B cell (primary cell): ENCODE data around the gene LCMT2. TPM values are rescaled to one million over a fixed set of nuclear protein-coding genes. Genes with fewer than 3 reads are reported as not detected.

Experiments used
- ATAC-seq: fragments of 200-7000 bp; cut with Tn5 transposase; one replicate; pipeline ENCODE4 v1.10.0; 2021; ENCODE audit warnings: low read depth, mild to moderate bottlenecking, moderate number of reproducible peaks, moderate library complexity
- CTCF ChIA-PET: fragments of 350-600 bp; sonication (Branson Sonifier 250); formaldehyde crosslinking; loops from one replicate; lab custom pipeline; 2021; ENCODE audit warnings: antibody characterized with exemption, inconsistent platforms; lab: Charles Lee
- POLR2A ChIA-PET: fragments of 350-600 bp; sonication (Branson Sonifier 250); formaldehyde crosslinking; loops from one replicate; lab custom pipeline; 2021; ENCODE audit warnings: antibody characterized with exemption; lab: Charles Lee
- DNase-seq: peaks from one replicate; pipeline ENCODE4 v3.0.0; 2013
- H2AFZ ChIP-seq: 2 replicates; pipeline ENCODE4 v1.6.1; 2012; ENCODE audit warnings: mild to moderate bottlenecking, low read depth, low read length; ENCODE audit not compliant: insufficient read depth, poor library complexity, severe bottlenecking
- H3K27ac ChIP-seq, 2 donors: 1 replicate in 1 of 2; 2 replicates in 1 of 2; pipeline ENCODE4 v1.5.1; 2012 to 2013; ENCODE audit warnings: low read length in 2 of 2, mild to moderate bottlenecking in 2 of 2, moderate library complexity in 1 of 2
- H3K27me3 ChIP-seq, 4 experiments: fragments of 200-600 bp in 1 of 4; sonication (generic) in 1 of 4; replicated peaks in 1 of 4; 1 replicate in 2 of 4; 2 replicates in 2 of 4; pipeline versions ENCODE4 v1.6.1 to v1.7.0; 2013 to 2016; ENCODE audit warnings: low read length in 3 of 4, mild to moderate bottlenecking in 2 of 4, mixed read lengths in 1 of 4, moderate library complexity in 1 of 4; ENCODE audit not compliant: insufficient read depth in 4 of 4, control insufficient read depth in 3 of 4; ENCODE audit errors: control extremely low read depth in 1 of 4
- H3K36me3 ChIP-seq, 2 experiments: replicated peaks in 1 of 2; 1 replicate in 1 of 2; 2 replicates in 1 of 2; pipeline versions ENCODE4 v1.6.1 to v1.7.1; 2013; ENCODE audit warnings: low read length in 1 of 2; ENCODE audit not compliant: insufficient read depth in 2 of 2, control insufficient read depth in 1 of 2; ENCODE audit errors: control extremely low read depth in 1 of 2, extremely low read depth in 1 of 2
- H3K4me1 ChIP-seq, 2 donors: fragments of 200-600 bp in 1 of 2; sonication (generic) in 1 of 2; 1 replicate in 1 of 2; 2 replicates in 1 of 2; pipeline versions ENCODE4 v1.5.1 to v1.6.1; 2013 to 2017; ENCODE audit warnings: low read length in 2 of 2; ENCODE audit not compliant: control insufficient read depth in 2 of 2, insufficient read depth in 2 of 2
- H3K4me2 ChIP-seq: replicated peaks from 2 replicates; pipeline ENCODE3; 2012; ENCODE audit warnings: mild to moderate bottlenecking, low read depth, low read length; ENCODE audit not compliant: poor library complexity, severe bottlenecking
- H3K4me3 ChIP-seq, 5 experiments: fragments of 200-600 bp in 1 of 5; sonication (generic) in 1 of 5; 1 replicate in 3 of 5; 2 replicates in 2 of 5; pipeline versions ENCODE4 v1.5.1 to v1.7.0; 2011 to 2016; ENCODE audit warnings: low read length in 4 of 5, mild to moderate bottlenecking in 4 of 5, low read depth in 2 of 5, control low read depth in 1 of 5, moderate library complexity in 1 of 5; ENCODE audit not compliant: insufficient read depth in 1 of 5; ENCODE audit errors: control extremely low read depth in 1 of 5, extremely low read depth in 1 of 5
- H3K79me2 ChIP-seq: fragments of 200-600 bp; sonication (generic); one replicate; pipeline ENCODE4 v1.6.0; 2016; ENCODE audit warnings: low read length; ENCODE audit not compliant: control insufficient read depth, insufficient read depth
- H3K9ac ChIP-seq: fragments of 200-600 bp; sonication (generic); 2 replicates; pipeline ENCODE4 v1.6.1; 2017; ENCODE audit warnings: mild to moderate bottlenecking, low read length, moderate library complexity
- H3K9me3 ChIP-seq, 3 donors: one replicate each; pipeline versions ENCODE4 v1.6.1 to v1.7.1; 2013; ENCODE audit warnings: low read length in 2 of 3; ENCODE audit not compliant: control insufficient read depth in 2 of 3, insufficient read depth in 1 of 3; ENCODE audit errors: control extremely low read depth in 1 of 3
- H4K20me1 ChIP-seq: 2 replicates; pipeline ENCODE4 v1.6.0; 2012; ENCODE audit warnings: mild to moderate bottlenecking, low read length; ENCODE audit not compliant: insufficient read depth, control insufficient read depth, poor library complexity, severe bottlenecking
- H3K27ac Mint-ChIP-seq: one replicate; pipeline ENCODE4 v1.8.0; 2021; ENCODE audit warnings: mixed read lengths
- H3K27me3 Mint-ChIP-seq: one replicate; pipeline ENCODE4 v1.8.0; 2021; ENCODE audit warnings: mixed read lengths
- H3K4me1 Mint-ChIP-seq: one replicate; pipeline ENCODE4 v1.8.0; 2021; ENCODE audit warnings: mixed read lengths
- H3K4me3 Mint-ChIP-seq: one replicate; pipeline ENCODE4 v1.8.0; 2021; ENCODE audit warnings: mixed read lengths
- H3K9me3 Mint-ChIP-seq: one replicate; pipeline ENCODE4 v1.8.0; 2022; ENCODE audit warnings: mixed read lengths; ENCODE audit not compliant: insufficient read depth
- CTCF ChIP-seq: fragments of 200-600 bp; IDR thresholded peaks from one replicate; pipeline ENCODE4 v1.8.0; 2022; ENCODE audit warnings: antibody characterized with exemption, mild to moderate bottlenecking
- EZH2 ChIP-seq: IDR thresholded peaks from 2 replicates; pipeline ENCODE4 v1.6.1; 2012; ENCODE audit warnings: borderline replicate concordance, low read depth, mild to moderate bottlenecking, moderate library complexity, low read length; ENCODE audit not compliant: insufficient read depth, poor library complexity, severe bottlenecking
- WGBS: methylation state at CpG from one replicate; pipeline ENCODE4 v1.1.5; 2013; ENCODE audit warnings: missing lambda C conversion rate; ENCODE audit not compliant: insufficient coverage; 5-methylcytosine and 5-hydroxymethylcytosine counted together
- intact Hi-C: fragments of 100-400 bp; cut with micrococcal nuclease; formaldehyde crosslinking; loops from one replicate; pipeline ENCODE4 v1.10.0; 2022
- polyA plus RNA-seq: library from polyadenylated mRNA; depleted of rRNA; stranded (reverse); fragments of >200 nt; gene quantifications from 2 replicates; pipeline ENCODE4 v1.2.3, GENCODE V29; 2012
- total RNA-seq, 2 donors: library from RNA; stranded (reverse); fragments of 120-200 nt in 1 of 2; gene quantifications; 1 replicate in 1 of 2; 2 replicates in 1 of 2; pipeline versions ENCODE4 v1.2.3 to v1.2.4, GENCODE V29; 2013 to 2022

LCMT2 gene
- total and polyA plus RNA-seq, 2 donors (not counting 1 experiment from before 2014, with no cell fraction given), result 7.5 to 12.8 TPM

GRCh38 chr15:43281926-43282602 is 48.3 kb downstream of the LCMT2 start:
- H3K27me3 Mint-ChIP-seq, result no peaks in the 10 kb centered on the region
- CTCF ChIA-PET, result interaction anchor here (0.6 to 10.8 kb wide), 3 partner anchors 12 to 214 kb away, joined by 4 to 549 read pairs (median 5); partner anchors contain the start of gene EPB42

More at GRCh38 chr15:43281926-43282602, 48.3 kb downstream of the LCMT2 start:
- Histone ChIP-seq H3K79me2 (no peaks in the 10 kb centered on the region), H3K4me1 (peaks cover 11 to 12% of the 10 kb centered on the region in 2 donors), H3K27me3 (peaks cover 0 to 8% (median 0%) of the 10 kb centered on the region in 4 experiments), H3K9ac (no peak overlapping the region), H4K20me1 (no peaks in the 10 kb centered on the region), H3K4me2 (no peak overlapping the region), H2AFZ (no peak overlapping the region), H3K9me3 (no peaks in the 10 kb centered on the region), H3K4me3 (no peak overlapping the region), H3K36me3 (no peaks in the 10 kb centered on the region), H3K27ac (no peak overlapping the region)
- 100% methylated on average over 4 of the region's 12 CpGs for WGBS
- POLR2A ChIA-PET, result no interaction called here
- intact Hi-C loops, result loop anchor here (10.0 kb wide), 1 partner anchor 577 kb away; no protein-coding TSS in a partner anchor
- ATAC-seq (no peak), DNase-seq (no peak)
- H3K4me1 Mint-ChIP-seq, result peaks cover 19% of the 10 kb centered on the region
- H3K9me3 Mint-ChIP-seq, result no peaks in the 10 kb centered on the region
- TF ChIP-seq CTCF, result no peak
- TF ChIP-seq EZH2, result no peak
- H3K27ac Mint-ChIP-seq, result no peak overlapping the region
- H3K4me3 Mint-ChIP-seq, result no peak overlapping the region
